GM23338 (cell line): ENCODE results near the gene FYCO1. TPM values are rescaled to one million over a fixed set of nuclear protein-coding genes. Genes with fewer than 3 reads are reported as not detected.
A peak's percentile ranks its signal among the peaks of the same experiment; 100 is the strongest.

Experiments
- ATAC-seq: fragments of 200-7000 bp; cut with Tn5 transposase; 3 replicates; pipeline ENCODE4 v1.9.1; 2020
- DNase-seq: peaks from one replicate; pipeline ENCODE4 v3.0.0-alpha.2; 2015; ENCODE audit warnings: low spot score
- H2AFZ ChIP-seq: fragments of 200-600 bp; sonication (generic); 2 replicates; pipeline ENCODE4 v1.8.0; 2016; ENCODE audit warnings: antibody characterized with exemption, mild to moderate bottlenecking, moderate library complexity
- H3F3A ChIP-seq: fragments of 200-600 bp; sonication (generic); replicated peaks from 2 replicates; pipeline ENCODE4 v1.8.0; 2017; ENCODE audit warnings: antibody characterized with exemption, mixed run types, low read depth
- H3K27ac ChIP-seq: fragments of 200-600 bp; sonication (generic); 2 replicates; pipeline ENCODE4 v1.6.1; 2016; ENCODE audit warnings: low read depth
- H3K27me3 ChIP-seq: fragments of 200-600 bp; sonication (generic); 2 replicates; pipeline ENCODE4 v1.8.0; 2016; ENCODE audit warnings: mild to moderate bottlenecking, mixed run types, moderate library complexity; ENCODE audit not compliant: insufficient read depth
- H3K36me3 ChIP-seq: fragments of 200-600 bp; sonication (generic); 2 replicates; pipeline ENCODE4 v1.8.0; 2016; ENCODE audit warnings: mild to moderate bottlenecking; ENCODE audit not compliant: insufficient read depth
- H3K4me1 ChIP-seq: fragments of 200-600 bp; sonication (generic); 2 replicates; pipeline ENCODE4 v1.8.0; 2016; ENCODE audit warnings: mild to moderate bottlenecking, moderate library complexity; ENCODE audit not compliant: insufficient read depth
- H3K4me2 ChIP-seq: fragments of 200-600 bp; sonication (generic); 2 replicates; pipeline ENCODE4 v1.7.1; 2017; ENCODE audit warnings: mixed run types
- H3K4me3 ChIP-seq: fragments of 200-600 bp; sonication (generic); 2 replicates; pipeline ENCODE4 v1.6.1; 2016; ENCODE audit warnings: mixed run types
- H3K79me2 ChIP-seq: fragments of 200-600 bp; sonication (generic); replicated peaks from 2 replicates; pipeline ENCODE4 v1.8.0; 2017; ENCODE audit warnings: mild to moderate bottlenecking; ENCODE audit not compliant: insufficient read depth
- H3K9me2 ChIP-seq: fragments of 200-600 bp; sonication (generic); 2 replicates; pipeline ENCODE4 v1.8.0; 2017; ENCODE audit not compliant: insufficient read depth
- H4K20me1 ChIP-seq: fragments of 200-600 bp; sonication (generic); replicated peaks from 2 replicates; pipeline ENCODE4 v1.8.0; 2017; ENCODE audit warnings: mild to moderate bottlenecking; ENCODE audit not compliant: insufficient read depth
- H3K27ac Mint-ChIP-seq: 2 replicates; pipeline ENCODE4 v1.8.0; 2020; ENCODE audit warnings: inconsistent platforms, mild to moderate bottlenecking, moderate library complexity, mixed read lengths
- H3K27me3 Mint-ChIP-seq: 3 replicates; pipeline ENCODE4 v1.8.0; 2022; ENCODE audit warnings: low read depth, mild to moderate bottlenecking, moderate library complexity, mixed read lengths, inconsistent platforms; ENCODE audit not compliant: insufficient read depth, poor library complexity
- H3K36me3 Mint-ChIP-seq: 3 replicates; pipeline ENCODE4 v1.8.0; 2021; ENCODE audit warnings: low read depth, mild to moderate bottlenecking, inconsistent platforms, moderate library complexity, mixed read lengths
- H3K4me1 Mint-ChIP-seq: 3 replicates; pipeline ENCODE4 v1.8.0; 2020; ENCODE audit warnings: mild to moderate bottlenecking, inconsistent platforms, mixed read lengths
- H3K4me3 Mint-ChIP-seq: 3 replicates; pipeline ENCODE4 v1.8.0; 2021; ENCODE audit warnings: moderate library complexity, mild to moderate bottlenecking, inconsistent platforms, mixed read lengths
- H3K9me3 Mint-ChIP-seq: 3 replicates; pipeline ENCODE4 v1.8.0; 2020; ENCODE audit warnings: moderate library complexity, mild to moderate bottlenecking, inconsistent platforms, mixed read lengths
- ETS1 ChIP-seq: IDR thresholded peaks from 2 replicates; pipeline ENCODE4 v1.6.1; 2016; ENCODE audit warnings: antibody characterized with exemption
- EZH2phosphoT487 ChIP-seq: fragments of 200-600 bp; sonication (generic); IDR thresholded peaks from one replicate; pipeline ENCODE4 v1.8.1; 2018; ENCODE audit warnings: antibody characterized with exemption; ENCODE audit not compliant: unreplicated experiment
- POLR2AphosphoS5 ChIP-seq: IDR thresholded peaks from 2 replicates; pipeline ENCODE4 v1.6.1; 2016; ENCODE audit warnings: antibody characterized with exemption, low read depth
- ZNF114 ChIP-seq: fragments of 250-450 bp; sonication (Bioruptor Pico); IDR thresholded peaks from 2 replicates; pipeline ENCODE4 v1.5.0; 2020; ENCODE audit warnings: mild to moderate bottlenecking, moderate library complexity
- ZNF462 ChIP-seq: fragments of 250-450 bp; sonication (Bioruptor Pico); IDR thresholded peaks from 2 replicates; pipeline ENCODE4 v1.5.0; 2020; ENCODE audit warnings: mild to moderate bottlenecking, moderate library complexity
- polyA plus RNA-seq: library from polyadenylated mRNA; unstranded; fragments of >200 nt; fragmentation: Nextera tagmentation; extraction: Ambion mirVana; gene quantifications from 2 replicates; pipeline ENCODE4 v1.2.1, GENCODE V29; 2016
- total RNA-seq: library from RNA; depleted of rRNA; stranded (reverse); fragments of >200 nt; shearing (Covaris generic); gene quantifications from 2 replicates; pipeline ENCODE4 v1.2.3, GENCODE V29; 2014

The FYCO1 gene
- total and polyA plus RNA-seq, 2 experiments from 2014 or later, result 4.5 to 17.2 TPM

DNA sequence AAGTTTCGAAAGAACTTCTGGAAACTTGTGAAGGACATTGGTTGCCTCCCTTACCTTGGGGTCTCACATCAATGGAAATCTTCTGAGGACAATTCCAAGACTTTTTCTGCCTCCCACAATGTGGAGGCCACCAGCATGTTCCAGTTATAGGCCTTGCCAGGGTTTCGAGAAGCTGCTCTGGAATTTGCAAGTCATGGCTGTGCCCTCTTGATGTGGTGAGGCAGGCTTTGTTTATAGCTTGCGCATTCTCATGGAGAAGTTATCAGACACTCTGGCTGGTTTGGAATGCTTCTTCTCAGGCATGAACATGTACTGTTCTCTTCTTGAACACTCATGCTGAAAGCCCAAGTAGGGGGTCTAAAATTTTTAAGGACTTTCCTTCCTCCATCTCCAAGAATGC, 48.3 kb downstream of the FYCO1 start (continued):
- TF ChIP-seq ZNF462 (CRISPR knock-in tag) (no peak), POLR2AphosphoS5 (no peak), ZNF114 (CRISPR knock-in tag) (no peak), ETS1 (no peak)

GRCh38 chr3:45946875-45947274, 48.7 kb downstream of the FYCO1 start:
- no peak overlapping the region for H2AFZ ChIP-seq
- peaks cover 51% of the 10 kb centered on the region for H3K36me3 Mint-ChIP-seq
- H3K4me1 Mint-ChIP-seq, result no peaks in the 10 kb centered on the region
- H3K79me2 ChIP-seq, result no peaks in the 10 kb centered on the region
- H3K4me2 ChIP-seq, result no peak overlapping the region
- H3K9me2 ChIP-seq, result 0 out of 2 replicates have a peak, but pooled peaks cover 4% of the 10 kb centered on the region
- no peak for ATAC-seq
- peaks cover 22% of the 10 kb centered on the region for H3K36me3 ChIP-seq
- H3K4me3 Mint-ChIP-seq, result no peak overlapping the region
- no peak overlapping the region for H3K4me3 ChIP-seq
- H3K27ac Mint-ChIP-seq, result peak overlapping the region; percentile 76; the same call in 1 of the 2 replicates
- no peaks in the 10 kb centered on the region for H3K27me3 ChIP-seq
- H4K20me1 ChIP-seq, result peaks cover 5% of the 10 kb centered on the region; the same call in 1 of the 2 replicates
- H3K9me3 Mint-ChIP-seq, result no peaks in the 10 kb centered on the region
- no peak overlapping the region for H3K27ac ChIP-seq
- TF ChIP-seq EZH2phosphoT487 (no peak), POLR2AphosphoS5 (no peak), ETS1 (no peak)
- H3F3A ChIP-seq, result no peaks in the 10 kb centered on the region
- peaks cover 8% of the 10 kb centered on the region for H3K27me3 Mint-ChIP-seq
- H3K4me1 ChIP-seq, result no peaks in the 10 kb centered on the region
- DNase-seq, result no peak
